Spleen (tissue), 11 donors: ENCODE results near the gene KLHL28. TPM values are rescaled to one million over a fixed set of nuclear protein-coding genes. Genes with fewer than 3 reads are reported as not detected.

Experiments used
- DNase-seq: peaks from one replicate; pipeline ENCODE4 v3.0.0-alpha.2; 2020
- H3K27ac ChIP-seq, 8 donors: fragments of 200-600 bp; sonication (generic) in 7 of 8; 1 replicate in 4 of 8; 2 replicates in 4 of 8; pipeline versions ENCODE4 v1.5.0 to v1.8.0; 2016 to 2021; ENCODE audit warnings: inconsistent platforms in 4 of 8, mild to moderate bottlenecking in 4 of 8, moderate library complexity in 1 of 8
- H3K27me3 ChIP-seq, 7 donors: fragments of 200-600 bp; sonication (generic) in 6 of 7; replicated peaks in 1 of 7; 1 replicate in 4 of 7; 2 replicates in 3 of 7; pipeline versions ENCODE4 v1.5.0 to v1.8.0; 2016 to 2021; ENCODE audit warnings: inconsistent platforms in 3 of 7, mild to moderate bottlenecking in 1 of 7
- H3K36me3 ChIP-seq, 6 donors: fragments of 200-600 bp; sonication (generic) in 5 of 6; 1 replicate in 4 of 6; 2 replicates in 2 of 6; pipeline versions ENCODE4 v1.5.0 to v1.8.0; 2016 to 2021; ENCODE audit warnings: inconsistent platforms in 2 of 6
- H3K4me1 ChIP-seq, 6 donors: fragments of 200-600 bp; sonication (generic) in 5 of 6; 1 replicate in 3 of 6; 2 replicates in 3 of 6; pipeline versions ENCODE4 v1.5.0 to v1.8.0; 2016 to 2021; ENCODE audit warnings: inconsistent platforms in 3 of 6
- H3K4me3 ChIP-seq, 8 donors: fragments of 200-600 bp; sonication (generic) in 7 of 8; 1 replicate in 4 of 8; 2 replicates in 4 of 8; pipeline versions ENCODE4 v1.5.0 to v1.8.0; 2016 to 2021; ENCODE audit warnings: inconsistent platforms in 4 of 8, mild to moderate bottlenecking in 4 of 8, moderate library complexity in 2 of 8
- H3K9me3 ChIP-seq, 8 donors: fragments of 200-600 bp; sonication (generic) in 7 of 8; 1 replicate in 4 of 8; 2 replicates in 4 of 8; pipeline versions ENCODE4 v1.5.0 to v1.8.0; 2016 to 2021; ENCODE audit warnings: inconsistent platforms in 4 of 8
- CTCF ChIP-seq, 11 experiments: fragments of 200-600 bp in 7 of 11; fragments of 450-650 bp in 4 of 11; sonication (generic) in 4 of 11; IDR thresholded peaks in 8 of 11; conservative IDR thresholded peaks in 3 of 11; 1 replicate in 7 of 11; 2 replicates in 4 of 11; pipeline versions ENCODE4 v1.4.0 to v1.8.0; 2016 to 2021; ENCODE audit warnings: antibody characterized with exemption in 11 of 11, inconsistent platforms in 4 of 11, mild to moderate bottlenecking in 1 of 11
- POLR2A ChIP-seq, 3 donors: fragments of 450-650 bp; IDR thresholded peaks; one replicate each; pipeline ENCODE4 v1.5.1; 2017; ENCODE audit warnings: antibody characterized with exemption in 3 of 3, mild to moderate bottlenecking in 1 of 3
- POLR2AphosphoS5 ChIP-seq, 3 donors: sonication (generic); formaldehyde crosslinking; IDR thresholded peaks; one replicate each; pipeline ENCODE4 v1.5.1; 2017; ENCODE audit warnings: antibody characterized with exemption in 3 of 3
- WGBS, 5 donors: extraction: QIAGEN DNeasy Blood & Tissue Kit in 3 of 5; methylation state at CpG; one replicate each; pipeline versions ENCODE4 v1.1.5 to v1.1.7; 2013 to 2018; 5-methylcytosine and 5-hydroxymethylcytosine counted together
- intact Hi-C: fragments of 100-400 bp; cut with DNase I; formaldehyde crosslinking; loops from one replicate; pipeline ENCODE4 v1.15.0; 2023; ENCODE audit warnings: low total_unique reads
- polyA plus RNA-seq, 3 donors: library from polyadenylated mRNA; stranded (reverse); fragments of 200-250 nt; gene quantifications; one replicate each; pipeline ENCODE4 v1.2.1, GENCODE V29; 2013
- total RNA-seq, 7 donors: library from RNA; depleted of rRNA in 3 of 7; stranded (reverse); fragments of >200 nt in 3 of 7; fragmentation: NEBNext Ultra II Directional in 4 of 7; extraction: Animal tissue kit (Norgen Biotek cat#: 25700) in 4 of 7; gene quantifications; one replicate each; pipeline versions ENCODE4 v1.1.0 to v1.2.1, GENCODE V29; 2016 to 2021
- donor health status: healthy with polysubstance abuse.
- donor health status: DM: no; HTN: no; CAD: no; lungs with moderate emphysema.
- donor health status: DM: no; HTN: no; CAD: no.
- donor health status: Bipolar disorder and iron deficiency.
- donor health status: healthy.
- donor health status: DM: no; HTN: no; CAD: no.
- donor health status: DM: yes; HTN: yes; CAD: no.

Gene KLHL28
- total and polyA plus RNA-seq, 10 donors = 2.1 to 21.5 (median 14.9) TPM

- Histone ChIP-seq H3K27ac (no peak overlapping the region), H3K36me3 (no peaks in the 10 kb centered on the region), H3K4me1 (peaks cover 0 to 17% (median 0%) of the 10 kb centered on the region in 6 donors), H3K27me3 (no peaks in the 10 kb centered on the region), H3K4me3 (no peak overlapping the region), H3K9me3 (peaks cover 0 to 4% (median 0%) of the 10 kb centered on the region in 8 donors)
- WGBS, 5 donors = 79 to 90% (median 85%) methylated on average over 2 of the region's 2 CpGs
- no peak for TF ChIP-seq POLR2AphosphoS5 (IDR thresholded peaks at IDR 0.05)
- no peak for TF ChIP-seq CTCF (IDR thresholded peaks at IDR 0.05 in 8 of 11, conservative IDR thresholded peaks at IDR 0.05 in 3 of 11)
- TF ChIP-seq POLR2A (IDR thresholded peaks at IDR 0.05) = no peak
- DNase-seq = no peak
- intact Hi-C loops = no loop called here
These were observed 20.8 kb upstream of the KLHL28 start for GRCh38 chr14:44982594-44982993.

GRCh38 chr14:44981198-44981597 is 19.5 kb upstream of the KLHL28 start:
- intact Hi-C loops = no loop called here
- no peaks in the 10 kb centered on the region for H3K36me3 ChIP-seq
- peaks cover 0 to 17% (median 0%) of the 10 kb centered on the region in 6 donors for H3K4me1 ChIP-seq
- 76 to 86% (median 84%) methylated on average over 3 of the region's 3 CpGs for WGBS, 5 donors
- H3K27ac ChIP-seq = no peak overlapping the region
- TF ChIP-seq CTCF (IDR thresholded peaks at IDR 0.05 in 8 of 11, conservative IDR thresholded peaks at IDR 0.05 in 3 of 11) (no peak), POLR2AphosphoS5 (IDR thresholded peaks at IDR 0.05) (no peak), POLR2A (IDR thresholded peaks at IDR 0.05) (no peak)
- no peak for DNase-seq
- no peak overlapping the region for H3K4me3 ChIP-seq
- H3K27me3 ChIP-seq = no peaks in the 10 kb centered on the region
- H3K9me3 ChIP-seq = no peaks in the 10 kb centered on the region

GRCh38 chr14:44979740-44980356 is 18.1 kb upstream of the KLHL28 start:
- Histone ChIP-seq H3K4me3 (no peak overlapping the region), H3K27ac (no peak overlapping the region), H3K27me3 (no peaks in the 10 kb centered on the region), H3K36me3 (no peaks in the 10 kb centered on the region), H3K4me1 (peaks cover 0 to 17% (median 0%) of the 10 kb centered on the region in 6 donors), H3K9me3 (no peaks in the 10 kb centered on the region)
- DNase-seq = no peak
- intact Hi-C loops = no loop called here
- TF ChIP-seq POLR2A (IDR thresholded peaks at IDR 0.05) (no peak), POLR2AphosphoS5 (IDR thresholded peaks at IDR 0.05) (no peak), CTCF (IDR thresholded peaks at IDR 0.05 in 8 of 11, conservative IDR thresholded peaks at IDR 0.05 in 3 of 11) (no peak)

- 72 to 90% (median 80%) methylated on average over 2 of the region's 2 CpGs for WGBS, 5 donors
- no peak for DNase-seq
- TF ChIP-seq POLR2A (IDR thresholded peaks at IDR 0.05) = no peak
- no peak for TF ChIP-seq POLR2AphosphoS5 (IDR thresholded peaks at IDR 0.05)
- no peak for TF ChIP-seq CTCF (IDR thresholded peaks at IDR 0.05 in 8 of 11, conservative IDR thresholded peaks at IDR 0.05 in 3 of 11)
- Histone ChIP-seq H3K27ac (no peak overlapping the region), H3K36me3 (no peaks in the 10 kb centered on the region), H3K4me3 (no peak overlapping the region), H3K4me1 (peaks cover 0 to 20% (median 0%) of the 10 kb centered on the region in 6 donors), H3K9me3 (no peaks in the 10 kb centered on the region), H3K27me3 (no peaks in the 10 kb centered on the region)
- intact Hi-C loops = no loop called here
These were observed 17.5 kb upstream of the KLHL28 start for GRCh38 chr14:44979273-44979672.
